ENCODE data around the gene CELA1. TPM values are rescaled to one million over a fixed set of nuclear protein-coding genes. Genes with fewer than 3 reads are reported as not detected.

The CELA1 gene
- total and polyA plus RNA-seq, 2 of the 13 experiments (the other 11 are each of a cell fraction or from before 2014, with no cell fraction given) = not detected

DNA sequence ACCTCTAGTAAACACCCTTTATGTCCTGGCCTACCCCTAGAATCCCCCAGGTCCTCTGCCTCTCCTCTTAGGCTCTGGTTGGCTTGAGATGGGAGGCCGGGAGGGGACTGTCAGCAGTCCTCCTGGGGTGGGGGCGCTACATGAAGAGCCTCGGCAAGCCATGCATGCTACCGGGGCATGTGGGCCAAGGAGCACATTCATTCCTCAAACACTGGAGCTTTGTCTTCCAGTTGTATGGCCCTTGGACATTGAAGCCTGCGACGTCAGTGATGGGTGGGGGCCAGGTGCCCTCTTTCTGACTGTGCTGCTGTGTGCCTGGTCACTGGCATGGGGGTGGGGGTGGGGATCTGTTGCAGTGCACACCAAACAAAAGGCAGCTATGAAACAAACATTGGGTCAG, 15.8 kb upstream of the CELA1 start (continued):
- TF ChIP-seq SOX5 (CRISPR knock-in tag; IDR thresholded peaks at IDR 0.05; ENCODE audit: borderline replicate concordance) (0 out of 2 replicates have a peak, but pooled peaks have one; percentile 28), ATF1 (CRISPR knock-in tag; IDR thresholded peaks at IDR 0.05) (0 out of 2 replicates have a peak, but pooled peaks have one; percentile 26), ZNF790 (CRISPR knock-in tag; IDR thresholded peaks at IDR 0.05; ENCODE audit: borderline replicate concordance) (no peak), XBP1 (CRISPR knock-in tag; IDR thresholded peaks at IDR 0.05) (no peak), TEAD3 (CRISPR knock-in tag; optimal IDR thresholded peaks at IDR 0.05; ENCODE audit: borderline replicate concordance) (peak; percentile 27), RXRA (CRISPR knock-in tag; IDR thresholded peaks at IDR 0.05) (no peak), SALL1 (CRISPR knock-in tag; IDR thresholded peaks at IDR 0.05) (0 out of 2 replicates have a peak, but pooled peaks have one; percentile 29), GATAD2A (CRISPR knock-in tag; IDR thresholded peaks at IDR 0.05) (0 out of 2 replicates have a peak, but pooled peaks have one; percentile 25), TBX2 (CRISPR knock-in tag; IDR thresholded peaks at IDR 0.05; ENCODE audit: borderline replicate concordance) (no peak), HNRNPK (IDR thresholded peaks at IDR 0.05; ENCODE audit: low read depth, low read length, poor library complexity, severe bottlenecking) (no peak), HNRNPL (IDR thresholded peaks at IDR 0.05; ENCODE audit: low read depth, low read length) (0 out of 2 replicates have a peak, but pooled peaks have one; percentile 47)
- TF ChIP-seq, protein P1, sequence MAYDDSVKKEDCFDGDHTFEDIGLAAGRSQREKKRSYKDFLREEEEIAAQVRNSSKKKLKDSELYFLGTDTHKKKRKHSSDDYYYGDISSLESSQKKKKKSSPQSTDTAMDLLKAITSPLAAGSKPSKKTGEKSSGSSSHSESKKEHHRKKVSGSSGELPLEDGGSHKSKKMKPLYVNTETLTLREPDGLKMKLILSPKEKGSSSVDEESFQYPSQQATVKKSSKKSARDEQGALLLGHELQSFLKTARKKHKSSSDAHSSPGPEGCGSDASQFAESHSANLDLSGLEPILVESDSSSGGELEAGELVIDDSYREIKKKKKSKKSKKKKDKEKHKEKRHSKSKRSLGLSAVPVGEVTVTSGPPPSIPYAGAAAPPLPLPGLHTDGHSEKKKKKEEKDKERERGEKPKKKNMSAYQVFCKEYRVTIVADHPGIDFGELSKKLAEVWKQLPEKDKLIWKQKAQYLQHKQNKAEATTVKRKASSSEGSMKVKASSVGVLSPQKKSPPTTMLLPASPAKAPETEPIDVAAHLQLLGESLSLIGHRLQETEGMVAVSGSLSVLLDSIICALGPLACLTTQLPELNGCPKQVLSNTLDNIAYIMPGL (CRISPR knock-in tag; IDR thresholded peaks at IDR 0.05; ENCODE audit: borderline replicate concordance in 1 of 2, low read depth in 1 of 2) = no peak
- TF ChIP-seq, protein P2, sequence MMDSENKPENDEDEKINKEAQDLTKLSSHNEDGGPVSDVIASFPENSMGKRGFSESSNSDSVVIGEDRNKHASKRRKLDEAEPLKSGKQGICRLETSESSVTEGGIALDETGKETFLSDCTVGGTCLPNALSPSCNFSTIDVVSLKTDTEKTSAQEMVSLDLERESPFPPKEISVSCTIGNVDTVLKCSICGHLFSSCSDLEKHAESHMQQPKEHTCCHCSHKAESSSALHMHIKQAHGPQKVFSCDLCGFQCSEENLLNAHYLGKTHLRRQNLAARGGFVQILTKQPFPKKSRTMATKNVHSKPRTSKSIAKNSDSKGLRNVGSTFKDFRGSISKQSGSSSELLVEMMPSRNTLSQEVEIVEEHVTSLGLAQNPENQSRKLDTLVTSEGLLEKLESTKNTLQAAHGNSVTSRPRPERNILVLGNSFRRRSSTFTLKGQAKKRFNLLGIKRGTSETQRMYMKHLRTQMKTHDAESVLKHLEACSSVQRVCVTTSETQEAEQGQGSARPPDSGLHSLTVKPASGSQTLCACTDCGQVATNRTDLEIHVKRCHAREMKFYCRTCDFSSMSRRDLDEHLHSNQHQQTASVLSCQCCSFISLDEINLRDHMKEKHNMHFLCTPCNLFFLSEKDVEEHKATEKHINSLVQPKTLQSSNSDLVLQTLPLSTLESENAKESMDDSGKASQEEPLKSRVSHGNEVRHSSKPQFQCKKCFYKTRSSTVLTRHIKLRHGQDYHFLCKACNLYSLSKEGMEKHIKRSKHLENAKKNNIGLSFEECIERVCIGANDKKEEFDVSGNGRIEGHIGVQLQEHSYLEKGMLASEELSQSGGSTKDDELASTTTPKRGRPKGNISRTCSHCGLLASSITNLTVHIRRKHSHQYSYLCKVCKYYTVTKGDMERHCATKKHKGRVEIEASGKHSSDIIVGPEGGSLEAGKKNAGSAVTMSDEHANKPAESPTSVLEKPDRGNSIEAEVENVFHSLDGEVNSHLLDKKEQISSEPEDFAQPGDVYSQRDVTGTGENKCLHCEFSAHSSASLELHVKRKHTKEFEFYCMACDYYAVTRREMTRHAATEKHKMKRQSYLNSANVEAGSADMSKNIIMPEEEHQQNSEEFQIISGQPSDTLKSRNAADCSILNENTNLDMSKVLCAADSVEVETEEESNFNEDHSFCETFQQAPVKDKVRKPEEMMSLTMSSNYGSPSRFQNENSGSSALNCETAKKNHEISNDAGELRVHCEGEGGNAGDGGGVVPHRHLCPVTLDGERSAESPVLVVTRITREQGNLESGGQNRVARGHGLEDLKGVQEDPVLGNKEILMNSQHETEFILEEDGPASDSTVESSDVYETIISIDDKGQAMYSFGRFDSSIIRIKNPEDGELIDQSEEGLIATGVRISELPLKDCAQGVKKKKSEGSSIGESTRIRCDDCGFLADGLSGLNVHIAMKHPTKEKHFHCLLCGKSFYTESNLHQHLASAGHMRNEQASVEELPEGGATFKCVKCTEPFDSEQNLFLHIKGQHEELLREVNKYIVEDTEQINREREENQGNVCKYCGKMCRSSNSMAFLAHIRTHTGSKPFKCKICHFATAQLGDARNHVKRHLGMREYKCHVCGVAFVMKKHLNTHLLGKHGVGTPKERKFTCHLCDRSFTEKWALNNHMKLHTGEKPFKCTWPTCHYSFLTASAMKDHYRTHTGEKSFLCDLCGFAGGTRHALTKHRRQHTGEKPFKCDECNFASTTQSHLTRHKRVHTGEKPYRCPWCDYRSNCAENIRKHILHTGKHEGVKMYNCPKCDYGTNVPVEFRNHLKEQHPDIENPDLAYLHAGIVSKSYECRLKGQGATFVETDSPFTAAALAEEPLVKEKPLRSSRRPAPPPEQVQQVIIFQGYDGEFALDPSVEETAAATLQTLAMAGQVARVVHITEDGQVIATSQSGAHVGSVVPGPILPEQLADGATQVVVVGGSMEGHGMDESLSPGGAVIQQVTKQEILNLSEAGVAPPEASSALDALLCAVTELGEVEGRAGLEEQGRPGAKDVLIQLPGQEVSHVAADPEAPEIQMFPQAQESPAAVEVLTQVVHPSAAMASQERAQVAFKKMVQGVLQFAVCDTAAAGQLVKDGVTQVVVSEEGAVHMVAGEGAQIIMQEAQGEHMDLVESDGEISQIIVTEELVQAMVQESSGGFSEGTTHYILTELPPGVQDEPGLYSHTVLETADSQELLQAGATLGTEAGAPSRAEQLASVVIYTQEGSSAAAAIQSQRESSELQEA (CRISPR knock-in tag; IDR thresholded peaks at IDR 0.05; ENCODE audit: not compliant biosample characterization) = no peak
- TF ChIP-seq, protein P3, sequence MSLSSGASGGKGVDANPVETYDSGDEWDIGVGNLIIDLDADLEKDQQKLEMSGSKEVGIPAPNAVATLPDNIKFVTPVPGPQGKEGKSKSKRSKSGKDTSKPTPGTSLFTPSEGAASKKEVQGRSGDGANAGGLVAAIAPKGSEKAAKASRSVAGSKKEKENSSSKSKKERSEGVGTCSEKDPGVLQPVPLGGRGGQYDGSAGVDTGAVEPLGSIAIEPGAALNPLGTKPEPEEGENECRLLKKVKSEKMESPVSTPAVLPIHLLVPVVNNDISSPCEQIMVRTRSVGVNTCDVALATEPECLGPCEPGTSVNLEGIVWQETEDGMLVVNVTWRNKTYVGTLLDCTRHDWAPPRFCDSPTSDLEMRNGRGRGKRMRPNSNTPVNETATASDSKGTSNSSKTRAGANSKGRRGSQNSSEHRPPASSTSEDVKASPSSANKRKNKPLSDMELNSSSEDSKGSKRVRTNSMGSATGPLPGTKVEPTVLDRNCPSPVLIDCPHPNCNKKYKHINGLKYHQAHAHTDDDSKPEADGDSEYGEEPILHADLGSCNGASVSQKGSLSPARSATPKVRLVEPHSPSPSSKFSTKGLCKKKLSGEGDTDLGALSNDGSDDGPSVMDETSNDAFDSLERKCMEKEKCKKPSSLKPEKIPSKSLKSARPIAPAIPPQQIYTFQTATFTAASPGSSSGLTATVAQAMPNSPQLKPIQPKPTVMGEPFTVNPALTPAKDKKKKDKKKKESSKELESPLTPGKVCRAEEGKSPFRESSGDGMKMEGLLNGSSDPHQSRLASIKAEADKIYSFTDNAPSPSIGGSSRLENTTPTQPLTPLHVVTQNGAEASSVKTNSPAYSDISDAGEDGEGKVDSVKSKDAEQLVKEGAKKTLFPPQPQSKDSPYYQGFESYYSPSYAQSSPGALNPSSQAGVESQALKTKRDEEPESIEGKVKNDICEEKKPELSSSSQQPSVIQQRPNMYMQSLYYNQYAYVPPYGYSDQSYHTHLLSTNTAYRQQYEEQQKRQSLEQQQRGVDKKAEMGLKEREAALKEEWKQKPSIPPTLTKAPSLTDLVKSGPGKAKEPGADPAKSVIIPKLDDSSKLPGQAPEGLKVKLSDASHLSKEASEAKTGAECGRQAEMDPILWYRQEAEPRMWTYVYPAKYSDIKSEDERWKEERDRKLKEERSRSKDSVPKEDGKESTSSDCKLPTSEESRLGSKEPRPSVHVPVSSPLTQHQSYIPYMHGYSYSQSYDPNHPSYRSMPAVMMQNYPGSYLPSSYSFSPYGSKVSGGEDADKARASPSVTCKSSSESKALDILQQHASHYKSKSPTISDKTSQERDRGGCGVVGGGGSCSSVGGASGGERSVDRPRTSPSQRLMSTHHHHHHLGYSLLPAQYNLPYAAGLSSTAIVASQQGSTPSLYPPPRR (CRISPR knock-in tag; IDR thresholded peaks at IDR 0.05; ENCODE audit: borderline replicate concordance) = no peak

All from HepG2 (cell line).